Measurements from ENCODE around the gene DNAH14.

DNA sequence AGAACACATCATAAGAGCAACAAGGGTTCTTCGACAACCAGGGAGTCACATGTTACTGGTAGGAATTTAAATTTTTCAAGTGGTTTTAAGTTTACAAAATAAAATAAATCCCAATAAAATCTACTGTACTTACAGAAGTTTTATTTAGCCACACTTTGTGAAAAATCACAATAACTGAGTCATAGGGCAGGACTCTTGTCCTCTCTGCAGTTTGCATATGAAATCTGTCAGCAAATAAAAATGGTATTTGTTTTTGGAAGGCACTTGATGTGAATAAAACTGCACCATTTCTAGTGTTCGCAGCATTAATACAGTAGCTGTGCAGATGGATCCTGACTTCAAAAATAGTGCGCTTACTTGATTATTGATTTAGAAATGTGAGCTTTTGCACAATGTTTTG, 348.0 kb downstream of the DNAH14 start:
- TF ChIP-seq, protein P1, sequence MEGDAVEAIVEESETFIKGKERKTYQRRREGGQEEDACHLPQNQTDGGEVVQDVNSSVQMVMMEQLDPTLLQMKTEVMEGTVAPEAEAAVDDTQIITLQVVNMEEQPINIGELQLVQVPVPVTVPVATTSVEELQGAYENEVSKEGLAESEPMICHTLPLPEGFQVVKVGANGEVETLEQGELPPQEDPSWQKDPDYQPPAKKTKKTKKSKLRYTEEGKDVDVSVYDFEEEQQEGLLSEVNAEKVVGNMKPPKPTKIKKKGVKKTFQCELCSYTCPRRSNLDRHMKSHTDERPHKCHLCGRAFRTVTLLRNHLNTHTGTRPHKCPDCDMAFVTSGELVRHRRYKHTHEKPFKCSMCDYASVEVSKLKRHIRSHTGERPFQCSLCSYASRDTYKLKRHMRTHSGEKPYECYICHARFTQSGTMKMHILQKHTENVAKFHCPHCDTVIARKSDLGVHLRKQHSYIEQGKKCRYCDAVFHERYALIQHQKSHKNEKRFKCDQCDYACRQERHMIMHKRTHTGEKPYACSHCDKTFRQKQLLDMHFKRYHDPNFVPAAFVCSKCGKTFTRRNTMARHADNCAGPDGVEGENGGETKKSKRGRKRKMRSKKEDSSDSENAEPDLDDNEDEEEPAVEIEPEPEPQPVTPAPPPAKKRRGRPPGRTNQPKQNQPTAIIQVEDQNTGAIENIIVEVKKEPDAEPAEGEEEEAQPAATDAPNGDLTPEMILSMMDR (IDR thresholded peaks at IDR 0.05) = no peak
- no peak for TF ChIP-seq POLR2A (IDR thresholded peaks at IDR 0.05)

Data from body of pancreas (tissue), 4 donors.